Ovary (tissue), 9 donors: ENCODE data around the gene SLIT1. TPM values are rescaled to one million over a fixed set of nuclear protein-coding genes. Genes with fewer than 3 reads are reported as not detected.

Experiments used
- DNase-seq, 5 donors: peaks; one replicate each; pipeline ENCODE4 v3.0.0-alpha.2; 2019 to 2020
- H3K27ac ChIP-seq, 2 donors: fragments of 200-600 bp; one replicate each; pipeline versions ENCODE4 v1.5.1 to v1.8.0; 2019 to 2022
- H3K27me3 ChIP-seq: fragments of 200-600 bp; one replicate; pipeline ENCODE4 v1.8.0; 2022
- H3K36me3 ChIP-seq: fragments of 200-600 bp; sonication (generic); one replicate; pipeline ENCODE4 v1.5.1; 2019
- H3K4me1 ChIP-seq: one replicate; pipeline ENCODE4 v1.8.1; 2013; ENCODE audit warnings: mild to moderate bottlenecking, moderate library complexity; ENCODE audit not compliant: insufficient read depth
- H3K4me3 ChIP-seq: fragments of 200-600 bp; sonication (generic); one replicate; pipeline ENCODE4 v1.5.1; 2017
- H3K9me3 ChIP-seq, 2 donors: fragments of 200-600 bp in 1 of 2; sonication (generic) in 1 of 2; one replicate each; pipeline versions ENCODE4 v1.5.1 to v1.8.1; 2013 to 2019; ENCODE audit warnings: mild to moderate bottlenecking in 1 of 2, moderate library complexity in 1 of 2
- CTCF ChIP-seq, 3 donors: fragments of 450-650 bp in 2 of 3; fragments of 200-600 bp in 1 of 3; IDR thresholded peaks; one replicate each; pipeline versions ENCODE4 v1.5.1 to v1.8.0; 2016 to 2022; ENCODE audit warnings: antibody characterized with exemption in 3 of 3, mild to moderate bottlenecking in 1 of 3
- EP300 ChIP-seq: sonication (generic); formaldehyde crosslinking; IDR thresholded peaks from one replicate; pipeline ENCODE4 v1.6.1; 2017; ENCODE audit warnings: antibody characterized with exemption
- POLR2A ChIP-seq: fragments of 450-650 bp; IDR thresholded peaks from one replicate; pipeline ENCODE4 v1.6.1; 2017; ENCODE audit warnings: antibody characterized with exemption, mild to moderate bottlenecking, moderate library complexity
- WGBS, 3 donors: extraction: QIAGEN DNeasy Blood & Tissue Kit in 1 of 3; methylation state at CpG; one replicate each; pipeline versions ENCODE4 v1.1.5 to v1.1.7; 2013 to 2017; 5-methylcytosine and 5-hydroxymethylcytosine counted together
- intact Hi-C, 4 donors: fragments of 100-400 bp; cut with DNase I; formaldehyde crosslinking; loops; one replicate each; pipeline versions ENCODE4 v1.11.0 to v1.15.1; 2022 to 2023
- polyA plus RNA-seq, 2 donors: library from polyadenylated mRNA; stranded (reverse); fragments of 200-250 nt in 1 of 2; fragments of 350-450 nt in 1 of 2; fragmentation: Illumina TruSeq in 1 of 2; extraction: RNeasy Lipid Tissue Mini Kit (QIAGEN cat#74804) in 1 of 2; gene quantifications; one replicate each; pipeline ENCODE4 v1.2.3, GENCODE V29; 2013 to 2014
- total RNA-seq, 7 donors: library from RNA; depleted of rRNA in 2 of 7; stranded (reverse); fragments of >200 nt in 2 of 7; fragmentation: NEBNext Ultra II Directional in 3 of 7; extraction: Animal tissue kit (Norgen Biotek cat#: 25700) in 3 of 7; gene quantifications; one replicate each; pipeline versions ENCODE4 v1.1.0 to v1.2.4, GENCODE V29; 2016 to 2023
- donor health status: DM: no; HTN: no; CAD: no; lungs with moderate emphysema.
- donor health status: DM: no; HTN: no; CAD: no.
- donor health status: Bipolar disorder and iron deficiency.
- donor health status: DM: yes; HTN: yes; CAD: no.
- donor health status: DM: no; HTN: no; CAD: no.
- donor health status: DM: yes; HTN: yes; CAD: no.

Gene SLIT1
- total and polyA plus RNA-seq, 9 donors, result under 0.01 to 0.62 (median 0.25) TPM

GRCh38 chr10:97140049-97140846 lies 45.5 kb downstream of the SLIT1 start:
- WGBS, 3 donors, result 60 to 65% (median 62%) methylated on average over 23 of the region's 23 CpGs
- DNase-seq, result no peak

GRCh38 chr10:97139651-97140048 lies 46.1 kb downstream of the SLIT1 start:
- Histone ChIP-seq H3K4me1 (no peaks in the 10 kb centered on the region), H3K27me3 (no peaks in the 10 kb centered on the region), H3K4me3 (no peak overlapping the region), H3K27ac (no peak overlapping the region), H3K9me3 (no peaks in the 10 kb centered on the region), H3K36me3 (no peaks in the 10 kb centered on the region)
- no peak for DNase-seq
- WGBS, 3 donors, result 76 to 89% (median 88%) methylated on average over 6 of the region's 6 CpGs
- TF ChIP-seq POLR2A (no peak), EP300 (no peak), CTCF (IDR thresholded peaks at IDR 0.05) (no peak)
- intact Hi-C loops, result no loop called here

More at GRCh38 chr10:97140049-97140846, 45.5 kb downstream of the SLIT1 start:
- Histone ChIP-seq H3K4me3 (no peak overlapping the region), H3K36me3 (no peaks in the 10 kb centered on the region), H3K9me3 (no peaks in the 10 kb centered on the region), H3K27ac (no peak overlapping the region), H3K4me1 (no peaks in the 10 kb centered on the region), H3K27me3 (no peaks in the 10 kb centered on the region)
- intact Hi-C loops, result no loop called here
- TF ChIP-seq EP300, result no peak
- TF ChIP-seq CTCF (IDR thresholded peaks at IDR 0.05), result no peak
- no peak for TF ChIP-seq POLR2A

GRCh38 chr10:97138846-97139245 lies 46.9 kb downstream of the SLIT1 start:
- no peak overlapping the region for H3K27ac ChIP-seq
- intact Hi-C loops, result no loop called here

GRCh38 chr10:97138174-97138573 lies 47.6 kb downstream of the SLIT1 start:
- 74 to 78% (median 77%) methylated on average over 15 of the region's 15 CpGs for WGBS, 3 donors
- no peak overlapping the region for H3K27ac ChIP-seq
- no peaks in the 10 kb centered on the region for H3K4me1 ChIP-seq
- H3K4me3 ChIP-seq, result no peak overlapping the region
- H3K27me3 ChIP-seq, result no peaks in the 10 kb centered on the region
- no peak for DNase-seq
- intact Hi-C loops, result no loop called here
- no peaks in the 10 kb centered on the region for H3K36me3 ChIP-seq
- H3K9me3 ChIP-seq, result no peaks in the 10 kb centered on the region
- no peak for TF ChIP-seq POLR2A
- TF ChIP-seq EP300, result no peak
- no peak for TF ChIP-seq CTCF (IDR thresholded peaks at IDR 0.05)

More at GRCh38 chr10:97138846-97139245, 46.9 kb downstream of the SLIT1 start:
- no peaks in the 10 kb centered on the region for H3K9me3 ChIP-seq
- TF ChIP-seq EP300 (no peak), POLR2A (no peak)
- H3K27me3 ChIP-seq, result no peaks in the 10 kb centered on the region
- DNase-seq, result no peak
- whole genome bisulfite sequencing, 3 donors, result 79 to 84% (median 82%) methylated on average over 7 of the region's 7 CpGs
- H3K4me1 ChIP-seq, result no peaks in the 10 kb centered on the region
- H3K4me3 ChIP-seq, result no peak overlapping the region
- no peaks in the 10 kb centered on the region for H3K36me3 ChIP-seq

GRCh38 chr10:97136756-97137155 lies 49.0 kb downstream of the SLIT1 start:
- intact Hi-C loops, result no loop called here
- WGBS, 3 donors, result 58 to 77% (median 69%) methylated on average over 3 of the region's 3 CpGs

More at GRCh38 chr10:97136756-97137155, 49.0 kb downstream of the SLIT1 start:
- Histone ChIP-seq H3K27ac (no peak overlapping the region), H3K4me3 (no peak overlapping the region), H3K27me3 (no peaks in the 10 kb centered on the region), H3K4me1 (no peaks in the 10 kb centered on the region), H3K36me3 (no peaks in the 10 kb centered on the region), H3K9me3 (no peaks in the 10 kb centered on the region)
- TF ChIP-seq EP300 (no peak), CTCF (IDR thresholded peaks at IDR 0.05) (no peak), POLR2A (no peak)
- DNase-seq, result no peak
